SU-DHL-6 (cell line): Measurements from ENCODE around the gene TMEM59L.

ENCODE experiments used
- H2AFZ ChIP-seq: fragments of 200-600 bp; sonication (generic); 2 replicates; pipeline ENCODE4 v1.6.1; 2014; ENCODE audit warnings: low read depth, mild to moderate bottlenecking, moderate library complexity, mixed read lengths, antibody characterized with exemption, low read length; ENCODE audit not compliant: severe bottlenecking
- H3F3A ChIP-seq: fragments of 200-600 bp; shearing (Covaris generic); 2 replicates; pipeline ENCODE4 v1.6.0; 2016; ENCODE audit warnings: antibody characterized with exemption, mild to moderate bottlenecking; ENCODE audit not compliant: insufficient read depth
- H3K27ac ChIP-seq: fragments of 200-600 bp; sonication (generic); 2 replicates; pipeline ENCODE4 v1.5.1; 2016; ENCODE audit warnings: low read depth, mild to moderate bottlenecking, low read length, moderate library complexity, mixed read lengths
- H3K27me3 ChIP-seq: fragments of 200-600 bp; sonication (generic), shearing (Covaris generic); 2 replicates; pipeline ENCODE4 v1.6.0; 2014; ENCODE audit warnings: mild to moderate bottlenecking, low read length
- H3K36me3 ChIP-seq: fragments of 200-600 bp; sonication (generic); 2 replicates; pipeline ENCODE4 v1.6.1; 2014; ENCODE audit warnings: mild to moderate bottlenecking, low read length, mixed read lengths
- H3K4me2 ChIP-seq: fragments of 300-600, 200-600 bp; shearing (Covaris generic), sonication (generic); 2 replicates; pipeline ENCODE4 v1.6.0; 2014; ENCODE audit warnings: low read length, low read depth, mild to moderate bottlenecking; ENCODE audit not compliant: poor library complexity, severe bottlenecking
- H3K4me3 ChIP-seq: fragments of 200-600 bp; sonication (generic); 2 replicates; pipeline ENCODE4 v1.5.1; 2014; ENCODE audit warnings: antibody characterized with exemption, low read length, mild to moderate bottlenecking, mixed read lengths; ENCODE audit not compliant: insufficient read depth, poor library complexity, severe bottlenecking
- H3K79me2 ChIP-seq: fragments of 200-600 bp; sonication (generic); 2 replicates; pipeline ENCODE4 v1.6.1; 2014; ENCODE audit warnings: mild to moderate bottlenecking, low read length, moderate library complexity; ENCODE audit not compliant: insufficient read depth
- H3K9ac ChIP-seq: fragments of 200-600 bp; sonication (generic); 2 replicates; pipeline ENCODE4 v1.7.0; 2014; ENCODE audit warnings: mild to moderate bottlenecking, low read length
- H3K9me2 ChIP-seq: fragments of 200-600 bp; sonication (generic); replicated peaks from 2 replicates; pipeline ENCODE4 v1.6.1; 2014; ENCODE audit warnings: low read length; ENCODE audit not compliant: insufficient read depth
- H3K9me3 ChIP-seq: fragments of 200-600 bp; sonication (generic); 2 replicates; pipeline ENCODE4 v1.6.1; 2014; ENCODE audit warnings: low read length, mixed read lengths; ENCODE audit not compliant: insufficient read depth
- H4K20me1 ChIP-seq: fragments of 200-600 bp; sonication (generic); 2 replicates; pipeline ENCODE4 v1.6.1; 2014; ENCODE audit warnings: low read depth, mild to moderate bottlenecking, antibody characterized with exemption, low read length, moderate library complexity, mixed read lengths
- CTCF ChIP-seq: fragments of 200-600 bp; sonication (generic); IDR thresholded peaks from one replicate; pipeline ENCODE4 v1.5.1; 2017; ENCODE audit warnings: antibody characterized with exemption, mild to moderate bottlenecking, low read length, moderate library complexity; ENCODE audit not compliant: insufficient read depth, poor library complexity, severe bottlenecking
- EZH2phosphoT487 ChIP-seq: fragments of 200-600 bp; sonication (generic), shearing (Covaris generic); conservative IDR thresholded peaks from 2 replicates; pipeline ENCODE4 v1.6.1; 2018; ENCODE audit warnings: mild to moderate bottlenecking, antibody characterized with exemption, low read length, moderate library complexity, mixed read lengths

Gene TMEM59L

GRCh38 chr19:18587561-18587960 lies 25.1 kb upstream of the TMEM59L start:
- H3K79me2 ChIP-seq: no peaks in the 10 kb centered on the region
- H3K9me2 ChIP-seq: no peaks in the 10 kb centered on the region
- H3K27ac ChIP-seq: no peak overlapping the region
- no peak overlapping the region for H3K4me2 ChIP-seq
- TF ChIP-seq EZH2phosphoT487 (no peak), CTCF (no peak)
- no peaks in the 10 kb centered on the region for H4K20me1 ChIP-seq
- H2AFZ ChIP-seq: no peak overlapping the region
- no peak overlapping the region for H3K4me3 ChIP-seq
- H3F3A ChIP-seq: peaks cover 11% of the 10 kb centered on the region
- no peaks in the 10 kb centered on the region for H3K27me3 ChIP-seq
- H3K9ac ChIP-seq: no peak overlapping the region
- H3K9me3 ChIP-seq: no peaks in the 10 kb centered on the region
- H3K36me3 ChIP-seq: no peaks in the 10 kb centered on the region

- Histone ChIP-seq H3K36me3 (no peaks in the 10 kb centered on the region), H3K79me2 (no peaks in the 10 kb centered on the region), H2AFZ (peak overlapping the region; percentile 83), H3K9me2 (no peaks in the 10 kb centered on the region), H3K27ac (peak overlapping the region; percentile 80), H3K9me3 (no peaks in the 10 kb centered on the region), H4K20me1 (no peaks in the 10 kb centered on the region), H3K4me2 (peak overlapping the region; percentile 76), H3K9ac (peak overlapping the region; percentile 69), H3F3A (peaks cover 11% of the 10 kb centered on the region), H3K4me3 (peak overlapping the region; percentile 67), H3K27me3 (no peaks in the 10 kb centered on the region)
- TF ChIP-seq CTCF (no peak), EZH2phosphoT487 (no peak)
Measured at GRCh38 chr19:18587962-18588610, 24.6 kb upstream of the TMEM59L start.

- H2AFZ ChIP-seq: peak within 1 kb of the TSS; percentile 83
- H3K79me2 ChIP-seq: no peaks in the 10 kb centered on the region
- H3K4me3 ChIP-seq: peak within 1 kb of the TSS; percentile 67
- TF ChIP-seq EZH2phosphoT487 (no peak), CTCF (peak; percentile 82)
- H3K9me3 ChIP-seq: no peaks in the 10 kb centered on the region
- no peaks in the 10 kb centered on the region for H3K27me3 ChIP-seq
- H4K20me1 ChIP-seq: no peaks in the 10 kb centered on the region
- no peaks in the 10 kb centered on the region for H3K9me2 ChIP-seq
- peak within 1 kb of the TSS; percentile 69 for H3K9ac ChIP-seq
- H3K27ac ChIP-seq: peak within 1 kb of the TSS; percentile 80
- peak within 1 kb of the TSS; percentile 76 for H3K4me2 ChIP-seq
- H3F3A ChIP-seq: peaks cover 11% of the 10 kb centered on the region
- H3K36me3 ChIP-seq: no peaks in the 10 kb centered on the region
Measured at GRCh38 chr19:18588611-18589379, 23.9 kb upstream of the TMEM59L start, which contains the start of gene REX1BD. Gene REX1BD, plus strand, starts transcription at chr19:18588798. Its CDS starts 4 bp downstream, at chr19:18588802.
